Ovary (tissue), 3 donors: ENCODE results near the gene MAST2.

Experiments
- CTCF ChIP-seq, 3 donors: fragments of 450-650 bp in 2 of 3; fragments of 200-600 bp in 1 of 3; IDR thresholded peaks; one replicate each; pipeline versions ENCODE4 v1.5.1 to v1.8.0; 2016 to 2022; ENCODE audit warnings: antibody characterized with exemption in 3 of 3, mild to moderate bottlenecking in 1 of 3
- POLR2A ChIP-seq: fragments of 450-650 bp; IDR thresholded peaks from one replicate; pipeline ENCODE4 v1.6.1; 2017; ENCODE audit warnings: antibody characterized with exemption, mild to moderate bottlenecking, moderate library complexity
- donor health status: DM: no; HTN: no; CAD: no.

GRCh38 chr1:45958317-45958716, 154.9 kb downstream of the MAST2 start:
- no peak for TF ChIP-seq CTCF (IDR thresholded peaks at IDR 0.05)
- TF ChIP-seq POLR2A: no peak
